ENCODE measurements around the gene COL5A3.

DNA sequence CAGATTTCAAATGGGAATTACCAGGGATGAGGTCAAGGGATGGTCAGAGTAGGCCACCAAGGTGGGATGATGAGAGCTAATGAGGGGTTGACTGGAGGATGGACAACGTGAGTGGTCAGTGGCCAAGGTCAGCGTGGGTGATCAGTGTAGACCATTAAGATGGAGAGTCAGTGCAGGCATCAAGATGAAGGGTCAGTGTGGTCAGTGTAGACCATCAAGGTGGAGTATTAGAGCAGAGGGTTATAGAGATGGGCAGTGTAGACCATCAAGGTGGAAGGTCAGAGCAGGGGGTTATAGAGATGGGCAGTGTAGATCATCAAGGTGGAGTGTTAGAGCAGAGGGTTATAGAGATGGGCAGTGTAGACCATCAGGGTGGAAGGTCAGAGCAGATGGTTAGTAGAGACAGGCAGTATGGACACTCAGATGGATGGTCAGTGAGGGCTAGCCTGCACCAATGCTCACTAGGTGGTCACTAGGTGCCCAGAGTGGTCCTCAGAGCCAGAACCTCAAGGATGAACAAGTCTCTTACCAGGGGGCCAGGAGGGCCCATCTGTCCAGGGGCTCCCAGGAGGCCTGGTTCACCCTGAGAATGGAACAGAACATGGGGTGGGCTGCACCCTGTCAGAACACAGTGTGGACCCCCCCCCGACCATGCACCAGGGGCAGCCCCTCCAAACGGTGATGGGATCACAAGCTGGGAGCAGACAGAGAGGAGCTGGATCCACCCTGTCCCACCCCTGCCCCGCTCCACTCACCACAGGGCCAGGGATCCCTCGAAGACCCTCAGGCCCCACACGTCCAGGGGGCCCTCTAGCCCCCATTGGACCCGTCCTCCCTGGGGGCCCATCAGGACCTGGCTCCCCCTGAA, 41.2 kb downstream of the COL5A3 start:
- TF ChIP-seq POLR2AphosphoS5 (IDR thresholded peaks at IDR 0.05; ENCODE audit: low read depth) (no peak), CTCF (conservative IDR thresholded peaks at IDR 0.05; ENCODE audit: low read depth in 2 of 2) (no peak), EZH2 (IDR thresholded peaks at IDR 0.05; ENCODE audit: low read depth, unreplicated experiment) (no peak), CREB1 (CRISPR knock-in tag; IDR thresholded peaks at IDR 0.05; ENCODE audit: low read depth) (no peak), JUNB (IDR thresholded peaks at IDR 0.05; ENCODE audit: unreplicated experiment) (no peak), ZNF331 (CRISPR knock-in tag; IDR thresholded peaks at IDR 0.05; ENCODE audit: low read depth) (no peak)
